T-helper 17 cell (primary cell): ENCODE measurements around the gene KRTAP10-11. TPM values are rescaled to one million over a fixed set of nuclear protein-coding genes. Genes with fewer than 3 reads are reported as not detected.
"Not testable (repeated sequence)": the region's sequence is repeated elsewhere in the genome, so short reads cannot be mapped to it uniquely, and the experiment has no call there.

Experiments used
- ATAC-seq: fragments of 150-1000 bp; cut with Tn5 transposase; 2 replicates; pipeline ENCODE4 v1.10.0; 2021; ENCODE audit warnings: mild to moderate bottlenecking, moderate library complexity
- DNase-seq, 3 donors: peaks; one replicate each; pipeline versions ENCODE4 v3.0.0 to v3.0.0-alpha.2; 2020 to 2021
- H3K9me3 ChIP-seq: one replicate; pipeline ENCODE4 v1.7.0; 2013; ENCODE audit warnings: low read length, mild to moderate bottlenecking; ENCODE audit not compliant: control insufficient read depth, poor library complexity, severe bottlenecking
- H3K27ac Mint-ChIP-seq: one replicate; pipeline ENCODE4 v1.8.0; 2022; ENCODE audit warnings: mild to moderate bottlenecking, moderate library complexity, mixed read lengths
- H3K27me3 Mint-ChIP-seq: one replicate; pipeline ENCODE4 v1.8.0; 2022; ENCODE audit warnings: mixed read lengths
- H3K36me3 Mint-ChIP-seq: one replicate; pipeline ENCODE4 v1.8.0; 2022; ENCODE audit warnings: low read depth, mixed read lengths
- H3K4me1 Mint-ChIP-seq: one replicate; pipeline ENCODE4 v1.8.0; 2022; ENCODE audit warnings: mild to moderate bottlenecking, mixed read lengths
- H3K4me3 Mint-ChIP-seq: one replicate; pipeline ENCODE4 v1.8.0; 2022; ENCODE audit warnings: mild to moderate bottlenecking, moderate library complexity, mixed read lengths
- total RNA-seq, 4 donors: library from RNA in 2 of 4; stranded (reverse) in 2 of 4; gene quantifications; one replicate each; pipeline ENCODE4 v1.2.3 and lab custom pipeline; 2022 to 2026

KRTAP10-11 gene
- not detected for total RNA-seq
- total RNA-seq (lab: John Stamatoyannopoulos, UW), result 0 reads per million in 2 donors

- H3K4me3 Mint-ChIP-seq, H3K9me3 ChIP-seq, ATAC-seq, H3K27me3 Mint-ChIP-seq, H3K4me1 Mint-ChIP-seq, DNase-seq, H3K27ac Mint-ChIP-seq, H3K36me3 Mint-ChIP-seq: not testable (repeated sequence)
Observed at GRCh38 chr21:44646366-44647221, at the start of gene KRTAP10-11. Gene KRTAP10-11 (plus strand): TSS chr21:44646414. CDS start chr21:44646459, 45 bp downstream.

- ATAC-seq (no peak), DNase-seq (no peak)
- Mint-ChIP-seq H3K27ac (no peak overlapping the region), H3K4me1 (peaks cover 13% of the 10 kb centered on the region), H3K27me3 (peaks cover 12% of the 10 kb centered on the region), H3K36me3 (peaks cover 4% of the 10 kb centered on the region), H3K4me3 (no peak overlapping the region)
- H3K9me3 ChIP-seq, result no peaks in the 10 kb centered on the region
Observed at GRCh38 chr21:44598061-44598460, 48.2 kb upstream of the KRTAP10-11 start.

- peaks cover 4% of the 10 kb centered on the region for H3K36me3 Mint-ChIP-seq
- DNase-seq (no peak), ATAC-seq (no peak)
- peaks cover 13% of the 10 kb centered on the region for H3K4me1 Mint-ChIP-seq
- H3K4me3 Mint-ChIP-seq, result no peak overlapping the region
- H3K27ac Mint-ChIP-seq, result no peak overlapping the region
- H3K27me3 Mint-ChIP-seq, result peaks cover 12% of the 10 kb centered on the region
- no peaks in the 10 kb centered on the region for H3K9me3 ChIP-seq
Observed at GRCh38 chr21:44599264-44600029, 46.8 kb upstream of the KRTAP10-11 start.

- DNase-seq, result not testable (repeated sequence)
Observed at GRCh38 chr21:44600118-44600978, 45.9 kb upstream of the KRTAP10-11 start, which contains the start of gene KRTAP10-7. Gene KRTAP10-7 (plus strand): TSS chr21:44600597. CDS start chr21:44600622, 25 bp downstream.

GRCh38 chr21:44601091-44601490 is 45.1 kb upstream of the KRTAP10-11 start:
- not testable (repeated sequence) for H3K36me3 Mint-ChIP-seq, H3K9me3 ChIP-seq, H3K4me3 Mint-ChIP-seq, H3K27ac Mint-ChIP-seq, DNase-seq, H3K4me1 Mint-ChIP-seq, ATAC-seq
- H3K27me3 Mint-ChIP-seq, result peaks cover 12% of the 10 kb centered on the region

More at GRCh38 chr21:44600118-44600978, 45.9 kb upstream of the KRTAP10-11 start, which contains the start of gene KRTAP10-7:
- not testable (repeated sequence) for H3K4me1 Mint-ChIP-seq, H3K4me3 Mint-ChIP-seq, H3K9me3 ChIP-seq, H3K36me3 Mint-ChIP-seq, ATAC-seq, H3K27ac Mint-ChIP-seq
- peaks cover 12% of the 10 kb centered on the region for H3K27me3 Mint-ChIP-seq

- Mint-ChIP-seq H3K36me3 (peaks cover 4% of the 10 kb centered on the region), H3K27ac (no peak overlapping the region), H3K27me3 (peaks cover 12% of the 10 kb centered on the region)
Observed at GRCh38 chr21:44601596-44602462, 44.4 kb upstream of the KRTAP10-11 start.

GRCh38 chr21:44602463-44602850 is 43.8 kb upstream of the KRTAP10-11 start:
- DNase-seq (no peak), ATAC-seq (no peak)
- Mint-ChIP-seq H3K27me3 (peaks cover 12% of the 10 kb centered on the region), H3K36me3 (peaks cover 4% of the 10 kb centered on the region), H3K4me1 (peaks cover 7% of the 10 kb centered on the region), H3K27ac (no peak overlapping the region), H3K4me3 (no peak overlapping the region)
- peaks cover 2% of the 10 kb centered on the region for H3K9me3 ChIP-seq

More at GRCh38 chr21:44601596-44602462, 44.4 kb upstream of the KRTAP10-11 start:
- DNase-seq (no peak), ATAC-seq (no peak)
- Mint-ChIP-seq H3K4me3 (no peak overlapping the region), H3K4me1 (peaks cover 7% of the 10 kb centered on the region)
- H3K9me3 ChIP-seq, result peaks cover 2% of the 10 kb centered on the region

GRCh38 chr21:44603109-44603875 is 42.9 kb upstream of the KRTAP10-11 start:
- peaks cover 2% of the 10 kb centered on the region for H3K9me3 ChIP-seq
- DNase-seq (no peak), ATAC-seq (no peak)
- Mint-ChIP-seq H3K27me3 (peaks cover 12% of the 10 kb centered on the region), H3K36me3 (peaks cover 4% of the 10 kb centered on the region), H3K4me3 (no peak overlapping the region), H3K4me1 (peaks cover 7% of the 10 kb centered on the region), H3K27ac (no peak overlapping the region)

GRCh38 chr21:44603911-44604310 is 42.3 kb upstream of the KRTAP10-11 start:
- Mint-ChIP-seq H3K4me1 (peaks cover 7% of the 10 kb centered on the region), H3K36me3 (peaks cover 4% of the 10 kb centered on the region), H3K27ac (no peak overlapping the region), H3K27me3 (peaks cover 12% of the 10 kb centered on the region), H3K4me3 (no peak overlapping the region)
- DNase-seq, result no peak
- no peak for ATAC-seq
- peaks cover 2% of the 10 kb centered on the region for H3K9me3 ChIP-seq

- ATAC-seq (no peak), DNase-seq (no peak)
- Mint-ChIP-seq H3K4me1 (peaks cover 4% of the 10 kb centered on the region), H3K4me3 (no peak overlapping the region), H3K27ac (no peak overlapping the region), H3K36me3 (peaks cover 3% of the 10 kb centered on the region), H3K27me3 (peaks cover 6% of the 10 kb centered on the region)
- H3K9me3 ChIP-seq, result peaks cover 2% of the 10 kb centered on the region
Observed at GRCh38 chr21:44606495-44606894, 39.7 kb upstream of the KRTAP10-11 start.

GRCh38 chr21:44609193-44609592 is 37.0 kb upstream of the KRTAP10-11 start:
- no peak overlapping the region for H3K4me3 Mint-ChIP-seq
- peaks cover 4% of the 10 kb centered on the region for H3K4me1 Mint-ChIP-seq
- H3K27me3 Mint-ChIP-seq, result no peaks in the 10 kb centered on the region

More at GRCh38 chr21:44609193-44609592, 37.0 kb upstream of the KRTAP10-11 start:
- H3K9me3 ChIP-seq, result peaks cover 2% of the 10 kb centered on the region
- Mint-ChIP-seq H3K36me3 (peaks cover 2% of the 10 kb centered on the region), H3K27ac (no peak overlapping the region)
- ATAC-seq (no peak), DNase-seq (no peak)
